GM19452 (cell line): ENCODE data around the gene TRMT1.
"Not testable (repeated sequence)": the region's sequence is repeated elsewhere in the genome, so short reads cannot be mapped to it uniquely, and the experiment has no call there.

Experiments used
- ATAC-seq: cut with Tn5 transposase; IDR thresholded peaks from one replicate; pipeline ENCODE4 v1.9.1; 2021; ENCODE audit not compliant: unreplicated experiment

Gene TRMT1

GRCh38 chr19:13116282-13117175 is at the start of gene TRMT1:
TSS of gene TRMT1 (minus strand) at chr19:13116740. CDS start at chr19:13116399, 341 bp downstream.
- no peak for ATAC-seq

- not testable (repeated sequence) for ATAC-seq
These were observed 49.6 kb upstream of the TRMT1 start for GRCh38 chr19:13166151-13166550.

GRCh38 chr19:13165162-13165997 is 48.8 kb upstream of the TRMT1 start:
- no peak for ATAC-seq

- no peak for ATAC-seq
These were observed 48.0 kb upstream of the TRMT1 start for GRCh38 chr19:13164343-13165161.

GRCh38 chr19:13163609-13164342 is 47.2 kb upstream of the TRMT1 start:
- ATAC-seq = no peak

- ATAC-seq = peak; percentile 44
These were observed 46.4 kb upstream of the TRMT1 start for GRCh38 chr19:13162724-13163608.

GRCh38 chr19:13160557-13160956 is 44.0 kb upstream of the TRMT1 start:
- no peak for ATAC-seq

GRCh38 chr19:13159713-13160112 is 43.2 kb upstream of the TRMT1 start:
- ATAC-seq = no peak

GRCh38 chr19:13155472-13156359 is 39.2 kb upstream of the TRMT1 start:
- ATAC-seq = no peak

GRCh38 chr19:13154911-13155471 is 38.5 kb upstream of the TRMT1 start:
- no peak for ATAC-seq

GRCh38 chr19:13154241-13154778 is 37.8 kb upstream of the TRMT1 start:
- no peak for ATAC-seq

- ATAC-seq = no peak
These were observed 37.2 kb upstream of the TRMT1 start for GRCh38 chr19:13153569-13154240.

GRCh38 chr19:13152974-13153568 is 36.5 kb upstream of the TRMT1 start:
- peak; percentile 27 for ATAC-seq

- peak; percentile 3 for ATAC-seq
These were observed 35.9 kb upstream of the TRMT1 start for GRCh38 chr19:13152356-13152973.

GRCh38 chr19:13151605-13152355 is 35.2 kb upstream of the TRMT1 start:
- peak; percentile 34 for ATAC-seq
